ENCODE measurements around the gene HDAC6.
"Not testable (repeated sequence)": the region's sequence is repeated elsewhere in the genome, so short reads cannot be mapped to it uniquely, and the experiment has no call there.

Gene HDAC6

DNA sequence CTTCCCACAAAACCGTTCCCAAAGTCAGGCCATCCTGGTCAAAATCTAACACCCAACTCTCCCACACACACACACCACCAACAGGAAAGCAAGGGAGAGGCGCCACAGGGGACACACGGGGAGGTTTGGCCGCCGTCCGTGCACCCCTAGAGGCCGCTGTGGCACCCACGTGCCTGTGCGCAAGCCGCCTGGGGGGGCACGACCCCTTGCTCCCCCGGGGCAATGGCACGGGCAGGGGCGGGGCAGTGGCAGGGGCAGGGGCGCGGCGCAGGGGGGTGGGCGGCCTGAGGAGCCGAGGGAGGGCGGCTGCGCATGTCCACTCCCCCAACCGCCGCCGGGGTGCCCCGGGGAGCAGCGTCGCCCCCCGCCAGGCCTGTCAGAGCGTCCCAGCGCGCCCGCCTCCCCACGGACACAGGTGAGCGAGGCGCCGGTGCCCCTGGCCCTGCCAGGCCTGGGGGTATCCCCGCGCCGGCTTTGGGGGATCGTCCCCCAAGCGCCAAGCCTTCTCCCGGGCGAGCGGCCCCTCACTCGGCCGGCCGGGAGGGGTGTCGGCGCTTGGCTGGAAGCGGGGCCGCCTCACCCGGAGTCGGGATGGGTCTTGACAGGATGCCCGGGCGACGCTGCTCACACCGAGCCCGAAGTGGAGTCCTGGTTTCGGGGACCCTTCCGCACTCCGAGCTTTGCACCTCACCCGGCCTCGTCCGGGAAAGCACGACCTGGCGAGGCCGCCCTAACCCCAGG is 24.4 kb downstream of the HDAC6 start, which contains the start of gene ERAS:
Gene ERAS, plus strand, starts transcription at position 379 of the 741 bp plus-strand sequence. CDS start 2,611 bp downstream, outside the sequence.
- DNase-seq (ENCODE audit: low read depth), result no peak

DNA sequence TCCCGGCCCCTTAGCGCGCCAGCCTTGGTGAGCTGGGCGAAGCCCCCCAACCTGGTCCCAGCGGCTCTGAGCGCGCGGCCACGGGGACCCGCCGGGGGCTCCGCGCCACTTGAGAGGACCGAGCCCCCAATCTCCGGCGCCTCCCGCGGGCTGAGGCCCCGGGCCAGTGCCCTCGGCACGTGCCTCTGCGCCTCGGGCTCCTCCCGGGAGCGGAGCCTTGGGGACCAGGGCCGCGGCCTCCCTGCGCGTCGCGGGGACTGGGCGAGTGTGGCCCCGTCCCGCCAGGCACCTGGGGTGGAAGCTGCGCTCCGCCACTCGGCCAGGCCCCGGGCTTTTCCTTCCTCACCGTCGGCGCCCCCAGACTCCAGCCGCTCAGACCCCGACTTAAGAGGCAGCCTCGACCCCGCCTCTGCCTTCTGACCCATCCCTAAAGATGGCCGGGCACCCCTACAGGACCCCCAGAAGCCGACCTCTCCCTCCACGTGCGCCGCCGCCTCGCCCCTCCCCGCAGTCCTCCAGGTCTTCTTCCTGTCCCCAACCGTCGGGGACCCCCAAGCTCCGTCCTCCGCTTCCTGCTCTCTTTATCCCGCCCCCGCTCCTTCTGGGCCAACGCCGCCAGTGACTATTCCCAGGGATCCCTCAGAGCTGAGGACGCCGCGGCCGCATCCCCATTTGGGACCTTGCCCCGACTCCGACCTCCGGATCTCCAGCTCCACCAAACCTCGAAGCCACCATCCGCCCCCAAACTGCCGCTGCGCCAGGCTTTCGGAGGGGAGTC is 25.2 kb downstream of the HDAC6 start:
- DNase-seq (ENCODE audit: low read depth), result no peak

DNA sequence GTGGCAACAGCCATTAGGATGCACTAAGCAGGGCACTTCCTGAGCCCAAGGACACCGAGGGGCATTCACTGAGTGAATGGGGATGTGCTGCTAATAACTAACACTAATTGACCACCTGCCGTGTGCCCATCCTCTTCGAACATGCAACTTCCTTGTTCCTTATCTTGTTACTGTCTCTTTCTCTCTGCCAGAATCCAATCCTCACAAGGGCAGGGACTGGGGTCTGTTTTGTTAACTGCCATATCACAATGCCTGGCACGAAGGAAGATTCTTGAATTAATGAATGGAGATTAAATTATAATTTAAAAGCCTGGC is 25.7 kb downstream of the HDAC6 start:
- no peak for DNase-seq (ENCODE audit: low read depth)

DNA sequence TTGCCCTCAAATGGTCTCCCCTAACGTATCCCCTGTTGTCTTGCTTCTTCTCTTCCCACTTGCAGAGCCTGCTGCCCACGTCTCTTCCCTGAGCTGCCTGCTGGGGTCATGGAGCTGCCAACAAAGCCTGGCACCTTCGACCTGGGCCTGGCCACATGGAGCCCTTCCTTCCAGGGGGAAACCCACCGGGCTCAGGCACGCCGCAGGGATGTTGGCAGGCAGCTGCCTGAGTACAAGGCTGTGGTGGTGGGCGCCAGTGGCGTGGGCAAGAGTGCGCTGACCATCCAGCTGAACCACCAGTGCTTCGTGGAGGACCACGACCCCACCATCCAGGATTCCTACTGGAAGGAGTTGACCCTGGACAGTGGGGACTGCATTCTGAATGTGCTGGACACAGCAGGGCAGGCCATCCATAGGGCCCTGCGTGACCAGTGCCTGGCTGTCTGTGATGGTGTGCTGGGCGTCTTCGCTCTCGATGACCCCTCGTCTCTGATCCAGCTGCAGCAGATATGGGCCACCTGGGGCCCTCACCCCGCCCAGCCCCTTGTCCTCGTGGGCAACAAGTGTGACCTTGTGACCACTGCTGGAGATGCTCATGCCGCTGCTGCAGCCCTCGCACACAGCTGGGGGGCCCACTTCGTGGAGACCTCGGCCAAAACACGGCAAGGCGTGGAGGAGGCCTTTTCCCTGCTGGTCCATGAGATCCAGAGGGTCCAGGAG is 27.3 kb downstream of the HDAC6 start:
- no peak for DNase-seq (ENCODE audit: low read depth)

DNA sequence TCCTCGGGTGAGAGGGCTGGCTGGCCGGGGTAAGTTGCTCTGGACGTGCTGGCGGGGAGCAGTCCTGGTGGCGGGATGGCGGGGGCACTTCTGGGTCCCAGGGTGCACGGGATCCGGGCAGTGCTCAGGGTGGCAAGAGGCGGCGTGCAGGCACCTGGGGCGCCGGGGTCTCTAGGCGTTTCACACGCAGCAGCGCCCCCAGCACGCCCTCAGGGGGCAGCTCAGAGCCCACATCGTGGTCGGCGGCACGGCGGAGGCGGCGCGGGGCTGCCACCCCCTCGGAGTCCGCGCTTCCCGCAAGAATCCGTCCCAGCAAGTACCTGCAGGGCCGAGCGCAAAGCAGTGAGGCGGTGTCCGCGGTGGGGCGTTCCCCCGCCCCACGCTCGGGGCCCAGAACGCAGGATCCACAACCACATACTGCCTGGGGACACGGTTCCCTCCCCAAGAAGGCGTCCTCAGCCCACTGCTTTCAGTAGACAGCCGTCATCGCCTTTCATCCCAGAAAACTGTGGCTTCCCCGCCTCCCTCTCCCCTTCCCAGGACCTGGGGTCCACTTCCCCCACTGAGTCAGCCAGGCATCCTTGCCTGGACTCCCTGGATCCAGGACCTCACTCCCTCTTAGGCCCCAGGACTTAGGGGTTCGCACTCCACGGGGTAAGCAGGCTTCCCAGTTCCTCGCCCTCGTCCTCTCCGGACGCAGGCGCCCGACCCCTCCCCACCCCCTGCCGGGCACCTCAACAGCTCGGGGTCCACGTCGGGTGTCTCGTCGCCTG is 29.5 kb downstream of the HDAC6 start:
- DNase-seq (ENCODE audit: low read depth), result no peak

DNA sequence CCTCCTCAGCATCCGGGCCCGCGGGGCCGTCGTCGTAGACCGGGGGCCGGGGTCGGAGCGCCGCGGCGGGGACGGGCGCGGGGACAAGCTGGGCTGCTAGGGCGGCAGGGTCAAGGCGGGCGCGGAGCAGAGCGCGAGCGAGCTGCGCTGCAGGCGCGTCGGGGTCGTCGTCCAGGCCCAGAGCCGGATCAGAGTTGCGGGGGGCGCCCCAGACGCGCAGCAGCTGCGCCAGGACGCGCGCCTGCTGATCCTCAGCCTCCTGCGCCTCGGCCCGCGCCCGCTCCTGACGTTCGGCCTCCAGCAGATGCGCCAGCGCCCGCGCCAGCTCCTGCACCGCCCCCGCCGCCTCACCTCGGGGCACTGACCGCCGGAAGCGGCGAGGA is 30.0 kb downstream of the HDAC6 start:
- no peak for DNase-seq (ENCODE audit: low read depth)

DNA sequence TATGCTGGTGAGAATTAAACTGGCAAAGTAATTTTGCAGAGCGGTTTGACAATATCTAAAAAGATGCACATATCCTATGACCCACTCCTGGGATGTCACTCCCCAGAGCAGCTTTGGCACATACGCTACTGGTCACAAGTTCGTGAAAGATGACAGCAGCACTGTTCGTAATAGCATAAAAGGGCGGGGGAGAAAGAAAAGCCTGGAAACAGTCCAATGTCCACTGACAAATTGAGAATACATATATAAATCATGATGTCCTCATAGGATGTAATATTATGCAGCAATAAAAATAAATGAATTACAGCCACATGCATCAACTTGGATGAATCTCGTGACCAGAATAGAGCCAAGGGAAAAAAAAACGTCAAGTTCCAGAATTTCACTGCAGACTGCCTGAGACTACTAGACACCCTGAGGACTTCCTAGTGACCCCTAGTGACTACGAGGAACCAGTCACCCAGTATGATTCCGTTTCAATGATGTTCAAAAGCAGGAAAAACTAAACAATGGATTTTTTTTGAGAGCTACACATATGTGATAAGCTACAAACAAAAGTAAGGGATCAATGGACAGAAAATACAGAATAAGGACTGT is 31.8 kb downstream of the HDAC6 start:
- DNase-seq (ENCODE audit: low read depth), result no peak

DNA sequence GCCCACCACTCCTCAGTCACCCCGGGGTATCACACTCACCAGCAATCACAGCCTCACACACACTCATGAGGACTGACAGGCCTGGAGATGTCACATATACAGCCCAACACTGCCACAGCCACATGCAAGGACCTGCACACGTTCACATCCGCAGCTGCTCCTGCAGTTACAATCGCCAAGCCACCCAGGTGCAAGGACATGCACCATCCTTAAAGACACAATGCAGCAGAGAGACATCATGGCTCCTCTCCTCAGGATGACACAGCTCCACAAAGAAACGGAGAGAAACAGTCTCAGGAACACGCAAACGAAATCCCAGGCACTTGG is 32.5 kb downstream of the HDAC6 start:
- no peak for DNase-seq (ENCODE audit: low read depth)

DNA sequence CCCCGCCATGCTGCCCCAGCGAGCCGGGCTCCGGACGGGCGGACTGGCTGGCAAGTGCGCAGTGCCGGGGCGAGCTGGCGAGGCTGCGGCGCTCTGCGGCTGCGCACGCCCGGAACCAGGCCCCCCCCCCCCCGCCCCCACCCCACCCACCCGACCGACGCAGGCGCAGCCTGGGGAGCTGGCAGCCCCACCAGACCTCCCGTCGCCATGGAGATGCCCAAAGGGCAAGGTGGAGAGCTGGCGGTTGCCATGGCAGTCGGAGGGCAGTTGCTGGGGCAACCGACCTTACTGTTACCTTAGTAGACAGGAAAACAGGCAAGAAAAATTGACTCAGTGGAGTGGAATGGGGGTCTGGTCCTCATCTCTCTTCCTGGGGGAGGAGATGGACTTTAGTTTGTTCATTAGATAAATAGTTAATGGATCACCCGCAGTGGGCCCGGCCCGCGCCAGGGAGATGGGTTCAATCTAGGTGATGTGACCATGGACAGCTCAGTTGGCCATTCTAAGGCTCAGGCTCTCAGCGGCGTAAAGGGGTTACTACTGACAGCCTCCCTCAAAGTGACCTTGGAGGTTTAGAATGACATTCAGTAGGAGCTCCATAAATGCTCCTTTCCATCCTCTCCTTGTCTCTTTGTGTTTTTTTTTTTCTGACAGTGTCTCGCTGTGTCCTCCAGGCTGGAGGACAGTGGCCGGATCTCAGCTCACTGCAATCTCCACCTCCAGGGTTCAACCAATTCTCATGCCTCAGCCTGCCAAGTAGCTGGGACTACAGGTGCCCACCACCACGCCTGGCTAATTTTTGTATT is 33.9 kb downstream of the HDAC6 start, which contains the start of gene PCSK1N:
Gene PCSK1N, minus strand, starts transcription at position 87 of the 806 bp plus-strand sequence. Its CDS starts 78 bp downstream, at position 9.
- DNase-seq (ENCODE audit: low read depth), result no peak

DNA sequence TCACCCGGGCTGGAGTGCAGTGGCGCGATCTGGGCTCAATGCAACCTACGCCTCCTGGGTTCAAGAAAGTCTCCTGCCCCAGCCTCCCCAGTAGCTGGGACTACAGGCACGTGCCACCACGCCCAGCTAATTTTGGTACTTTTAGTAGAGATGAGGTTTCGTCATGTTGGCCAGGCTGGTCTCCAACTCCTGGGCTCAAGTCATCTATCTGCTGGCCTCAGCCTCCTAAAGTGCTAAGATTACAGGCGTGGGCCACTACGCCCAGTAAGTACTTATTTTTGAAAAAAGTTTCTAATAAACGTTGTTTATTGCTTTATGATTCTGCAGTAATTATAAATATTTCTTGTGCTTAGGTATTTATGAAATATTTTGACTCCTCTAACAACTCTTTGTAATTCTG is 37.8 kb downstream of the HDAC6 start:
- DNase-seq (ENCODE audit: low read depth), result no peak

DNA sequence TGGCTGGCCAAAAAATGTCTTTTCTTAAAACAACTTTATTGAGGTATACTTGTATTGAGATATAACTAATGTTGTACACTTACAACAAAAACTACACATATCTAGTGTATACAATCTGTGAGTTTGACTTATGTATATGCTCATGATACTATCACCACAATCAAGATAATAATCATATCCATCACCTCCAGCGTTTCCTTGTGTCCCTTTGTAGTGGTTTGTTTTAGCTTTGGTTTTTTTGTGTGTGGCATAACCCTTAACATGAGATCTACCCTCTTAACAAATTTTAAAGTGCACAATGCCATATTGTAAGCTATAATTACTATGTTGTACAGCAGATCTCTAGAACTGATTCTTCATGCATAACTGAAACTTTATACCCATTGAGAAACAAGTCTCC is 47.0 kb downstream of the HDAC6 start:
- no peak for DNase-seq (ENCODE audit: low read depth)

DNA sequence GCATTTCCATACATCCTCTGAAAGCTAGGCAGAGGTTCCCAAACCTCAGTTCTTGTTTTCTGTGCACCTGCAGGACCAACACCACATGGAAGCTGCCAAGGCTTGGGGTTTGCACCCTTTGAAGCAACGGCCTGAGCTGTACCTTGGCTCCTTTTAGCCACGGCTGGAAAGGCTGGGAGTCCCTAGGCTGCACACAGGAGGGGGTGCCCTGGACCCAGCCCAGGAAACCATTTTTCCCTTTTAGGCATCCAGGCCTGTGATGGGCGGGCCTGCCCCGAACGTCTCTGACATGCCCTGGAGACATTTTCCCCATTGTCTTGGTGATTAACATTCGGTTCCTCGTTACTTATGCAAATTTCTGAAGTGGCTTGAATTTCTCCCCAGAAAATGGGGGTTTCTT is 51.0 kb downstream of the HDAC6 start:
- no peak for DNase-seq (ENCODE audit: low read depth)

DNA sequence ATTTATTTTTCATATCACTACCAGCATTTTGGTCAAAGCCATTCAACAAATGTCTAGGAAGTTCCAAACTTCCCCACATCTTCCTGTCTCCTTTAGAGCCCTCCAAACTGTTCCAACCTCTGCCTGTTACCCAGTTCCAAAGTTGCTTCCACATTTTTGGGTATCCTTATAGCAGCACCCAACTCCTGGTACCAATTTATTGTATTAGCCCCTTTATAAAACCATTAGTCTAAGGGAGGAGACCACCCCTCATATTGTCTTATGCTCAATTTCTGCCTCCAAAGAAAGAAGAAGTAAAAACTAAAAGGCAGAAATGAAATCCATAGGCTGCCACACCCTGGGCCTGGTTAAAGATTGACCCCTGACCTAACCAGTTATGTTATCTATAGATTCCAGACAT is 51.6 kb downstream of the HDAC6 start:
- not testable (repeated sequence) for DNase-seq (ENCODE audit: low read depth)

DNA sequence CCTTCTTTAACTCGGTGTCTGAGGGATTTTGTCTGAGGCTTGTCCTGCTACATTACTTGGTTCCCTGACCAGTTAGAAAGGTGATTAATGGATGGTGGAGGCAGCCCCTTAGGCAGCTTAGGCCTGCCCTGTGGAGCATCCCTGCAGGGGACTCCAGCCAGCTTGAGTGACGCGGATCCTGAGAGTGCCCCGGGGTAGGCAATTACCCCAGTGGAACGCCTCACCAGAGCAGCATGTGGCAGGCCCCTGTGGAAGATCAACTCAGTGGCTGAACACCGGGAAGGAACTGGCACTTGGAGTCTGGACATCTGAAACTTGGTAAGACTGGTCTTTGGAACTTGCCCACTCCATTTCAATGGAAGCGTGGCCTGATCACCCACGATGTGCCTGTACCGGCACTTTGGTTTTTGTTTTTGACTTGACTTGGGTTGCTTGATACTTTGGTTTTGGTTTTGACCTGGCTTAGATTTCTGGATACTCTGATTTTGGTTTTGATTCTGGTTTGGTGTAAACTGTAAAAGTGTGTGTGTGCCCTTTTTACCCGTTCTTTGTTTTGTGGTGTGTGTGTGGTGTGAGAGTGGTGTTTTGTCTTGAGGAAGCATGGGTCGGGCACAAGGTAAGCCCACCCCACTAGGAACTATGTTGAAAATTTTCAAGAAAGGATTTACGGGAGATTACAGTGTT is 52.4 kb downstream of the HDAC6 start:
- DNase-seq (ENCODE audit: low read depth), result not testable (repeated sequence)

DNA sequence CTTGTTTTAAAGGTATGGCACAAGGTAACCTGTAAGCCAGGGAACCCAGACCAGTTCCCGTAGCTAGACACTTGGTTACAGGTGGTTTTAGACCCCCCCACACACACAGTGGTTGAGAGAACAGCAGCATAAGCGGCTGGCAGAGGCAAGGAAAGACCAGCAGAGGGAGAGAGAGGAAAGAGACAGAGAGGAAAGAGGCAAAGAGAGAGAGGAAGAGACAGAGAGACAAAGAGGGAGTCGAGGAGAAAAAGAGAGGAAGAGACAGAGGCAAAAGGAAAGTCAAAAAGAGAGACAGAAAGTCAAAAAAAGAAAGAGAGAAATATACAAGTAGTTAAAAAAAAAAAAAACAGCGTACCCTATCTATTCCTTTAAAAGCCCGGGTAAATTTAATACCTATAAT is 53.0 kb downstream of the HDAC6 start:
- DNase-seq (ENCODE audit: low read depth), result no peak

DNA sequence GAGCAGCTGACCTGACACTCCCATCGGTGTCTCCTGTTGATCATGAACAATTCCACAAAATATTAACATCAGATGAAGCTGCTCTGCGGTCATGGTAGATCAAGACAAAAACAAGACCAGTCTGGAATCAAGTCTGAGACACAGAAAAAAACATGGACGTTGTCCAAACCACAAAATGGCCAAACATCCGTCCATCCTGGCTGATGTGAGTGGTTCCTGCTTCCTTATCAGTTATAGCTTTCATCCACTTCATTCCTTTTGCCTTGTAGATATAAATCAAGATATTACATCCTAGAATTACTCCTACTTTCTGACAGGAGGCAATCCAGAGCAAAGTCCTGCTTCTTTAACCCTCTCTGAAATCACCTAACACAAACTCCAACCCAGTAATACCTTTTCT is 62.3 kb downstream of the HDAC6 start:
- no peak for DNase-seq (ENCODE audit: low read depth)

DNA sequence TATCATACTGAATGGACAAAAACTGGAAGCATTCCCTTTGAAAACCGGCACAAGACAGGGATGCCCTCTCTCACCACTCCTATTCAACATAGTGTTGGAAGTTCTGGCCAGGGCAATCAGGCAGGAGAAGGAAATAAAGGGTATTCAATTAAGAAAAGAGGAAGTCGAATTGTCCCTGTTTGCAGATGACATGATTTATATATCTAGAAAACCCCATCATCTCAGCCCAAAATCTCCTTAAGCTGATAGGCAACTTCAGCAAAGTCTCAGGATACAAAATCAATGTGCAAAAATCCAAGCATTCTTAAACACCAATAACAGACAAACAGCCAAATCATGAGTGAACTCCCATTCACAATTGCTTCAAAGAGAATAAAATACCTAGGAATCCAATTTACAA is 70.2 kb downstream of the HDAC6 start:
- not testable (repeated sequence) for DNase-seq (ENCODE audit: low read depth)
